DND-41 (cell line): Measurements from ENCODE around the gene NXNL2.

ENCODE experiments used
- CTCF ChIP-seq: IDR thresholded peaks from 2 replicates; pipeline ENCODE4 v1.5.1; 2012; ENCODE audit warnings: borderline replicate concordance, low read length, moderate library complexity, mild to moderate bottlenecking; ENCODE audit not compliant: poor library complexity, severe bottlenecking; ENCODE audit errors: extremely low read depth
- EZH2 ChIP-seq: IDR thresholded peaks from 3 replicates; pipeline ENCODE4 v1.6.1; 2012; ENCODE audit warnings: borderline replicate concordance, low read depth, mild to moderate bottlenecking, moderate library complexity, low read length, inconsistent platforms; ENCODE audit not compliant: severe bottlenecking

GRCh38 chr9:88531920-88532698, 2.9 kb upstream of the NXNL2 start:
- TF ChIP-seq EZH2 (no peak), CTCF (no peak)
